HG03575 (cell line): ENCODE measurements around the gene MOG.
"Not testable (repeated sequence)": the region's sequence is repeated elsewhere in the genome, so short reads cannot be mapped to it uniquely, and the experiment has no call there.

Source experiments
- ATAC-seq: cut with Tn5 transposase; IDR thresholded peaks from one replicate; pipeline ENCODE4 v1.9.1; 2021; ENCODE audit not compliant: unreplicated experiment, insufficient number of reproducible peaks, low FRiP score; ENCODE audit errors: extremely low read depth

The MOG gene

DNA sequence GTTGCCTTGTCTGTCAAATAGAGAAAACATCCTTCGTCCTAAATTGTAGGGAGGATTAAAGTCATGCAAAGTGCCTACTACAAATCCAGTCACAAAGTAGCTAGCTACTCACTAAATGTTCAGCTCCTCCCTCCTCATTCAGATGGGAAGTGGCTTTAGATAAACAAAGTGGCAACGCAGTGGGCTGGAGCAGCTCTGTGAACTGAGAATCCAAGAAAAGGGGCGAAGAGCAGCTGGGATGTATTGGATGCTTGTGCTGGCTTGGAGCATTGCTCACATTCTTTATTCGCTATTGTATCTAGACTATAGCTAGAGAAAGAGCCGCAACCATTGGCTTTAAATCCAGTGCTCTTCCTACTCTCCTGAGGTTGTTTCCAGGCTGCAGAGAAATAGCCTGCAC is 10.3 kb downstream of the MOG start:
- ATAC-seq, result no peak

DNA sequence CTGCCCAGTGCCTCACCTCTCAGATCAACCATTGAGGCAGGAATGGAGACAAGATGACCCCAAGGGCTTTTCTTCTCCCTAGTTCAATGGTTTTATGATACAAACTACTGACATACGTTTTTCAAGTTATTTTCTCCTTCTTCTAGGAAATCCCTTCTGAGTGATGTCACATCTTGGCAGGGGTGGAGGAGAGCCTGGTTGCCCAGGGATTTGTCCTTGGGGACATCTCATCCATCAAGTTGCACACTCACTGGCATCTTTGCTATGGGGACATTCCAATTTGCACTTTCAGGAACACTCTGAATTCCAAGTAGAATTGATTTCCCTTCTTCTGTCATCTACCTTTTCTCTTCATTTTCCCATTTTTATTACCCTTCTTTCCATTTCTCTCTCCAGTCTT is 14.1 kb downstream of the MOG start:
- no peak for ATAC-seq

DNA sequence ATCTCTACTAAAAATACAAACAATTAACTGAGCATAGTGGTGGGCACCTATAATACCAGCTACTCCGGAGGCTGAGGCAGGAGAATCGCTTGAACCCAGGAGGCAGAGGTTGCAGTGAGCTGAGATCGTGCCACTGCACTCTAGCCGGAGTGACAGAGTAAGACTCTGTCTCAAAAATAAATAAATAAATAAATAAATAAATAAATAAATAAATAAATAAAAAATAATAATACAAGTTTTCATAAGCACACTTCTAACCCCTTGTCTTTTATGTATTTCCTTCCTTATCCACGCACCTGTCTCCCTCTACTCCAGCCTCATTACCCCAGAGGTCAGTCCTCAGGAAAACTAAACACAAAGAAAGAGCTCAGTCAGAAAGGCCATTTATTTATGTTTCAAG is 15.2 kb downstream of the MOG start:
- ATAC-seq, result not testable (repeated sequence)

DNA sequence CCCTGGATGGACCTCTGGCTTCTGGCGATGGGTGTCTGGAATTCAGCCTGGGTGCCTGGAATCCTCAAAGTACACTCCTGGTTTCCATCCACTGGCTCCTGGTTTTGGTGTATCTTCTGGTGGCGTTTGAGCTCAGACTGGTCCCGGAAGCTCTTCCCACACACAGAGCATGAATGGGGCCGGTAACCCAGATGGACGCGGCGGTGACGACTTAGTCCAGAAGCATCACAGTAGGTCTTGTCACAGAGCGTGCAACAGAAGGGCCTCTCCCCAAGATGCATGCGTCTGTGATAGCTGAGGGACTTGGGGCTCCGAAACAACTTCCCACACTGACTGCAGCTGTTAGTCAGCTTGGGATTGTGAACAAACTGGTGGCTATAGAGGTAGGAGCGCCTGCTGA is 16.3 kb downstream of the MOG start:
- ATAC-seq, result no peak

DNA sequence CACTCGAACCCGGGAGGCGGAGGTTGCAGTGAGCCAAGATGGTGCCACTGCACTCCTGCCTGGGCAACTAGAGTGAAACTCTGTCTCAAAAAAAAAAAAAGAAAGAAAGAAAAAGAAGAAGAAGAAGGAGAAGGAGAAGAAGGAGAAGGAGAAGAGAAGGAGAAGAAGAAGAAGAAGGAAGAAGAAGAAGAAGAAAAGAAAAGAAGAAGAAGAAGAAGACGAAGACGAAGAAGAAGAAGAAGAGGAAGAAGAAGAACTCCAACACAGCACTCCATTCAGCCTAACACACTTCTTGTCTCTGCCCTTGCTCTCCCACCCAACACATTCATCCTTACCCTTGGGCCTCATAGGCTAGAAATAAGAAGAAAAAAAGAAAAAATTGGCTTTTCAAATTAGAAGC is 17.1 kb downstream of the MOG start:
- ATAC-seq, result no peak

DNA sequence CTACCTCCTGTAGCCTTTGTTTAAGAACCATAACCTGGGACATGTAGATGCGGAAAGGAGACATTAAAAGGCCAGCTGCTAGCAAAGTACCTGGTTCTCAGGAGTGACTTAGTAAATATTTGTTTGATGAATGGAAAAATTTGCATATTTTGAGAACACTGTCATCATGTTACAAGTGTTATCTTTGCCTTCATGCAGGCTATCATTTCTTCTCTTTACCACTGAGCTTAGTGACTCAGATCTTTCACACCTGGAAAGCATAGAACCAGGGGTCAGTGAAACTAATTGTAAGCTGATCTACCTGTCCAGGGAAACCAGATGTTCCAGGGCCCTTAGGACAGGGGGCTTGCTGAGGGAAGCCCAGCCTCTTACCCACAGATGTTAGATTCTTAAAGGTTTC is 18.7 kb downstream of the MOG start:
- no peak for ATAC-seq

DNA sequence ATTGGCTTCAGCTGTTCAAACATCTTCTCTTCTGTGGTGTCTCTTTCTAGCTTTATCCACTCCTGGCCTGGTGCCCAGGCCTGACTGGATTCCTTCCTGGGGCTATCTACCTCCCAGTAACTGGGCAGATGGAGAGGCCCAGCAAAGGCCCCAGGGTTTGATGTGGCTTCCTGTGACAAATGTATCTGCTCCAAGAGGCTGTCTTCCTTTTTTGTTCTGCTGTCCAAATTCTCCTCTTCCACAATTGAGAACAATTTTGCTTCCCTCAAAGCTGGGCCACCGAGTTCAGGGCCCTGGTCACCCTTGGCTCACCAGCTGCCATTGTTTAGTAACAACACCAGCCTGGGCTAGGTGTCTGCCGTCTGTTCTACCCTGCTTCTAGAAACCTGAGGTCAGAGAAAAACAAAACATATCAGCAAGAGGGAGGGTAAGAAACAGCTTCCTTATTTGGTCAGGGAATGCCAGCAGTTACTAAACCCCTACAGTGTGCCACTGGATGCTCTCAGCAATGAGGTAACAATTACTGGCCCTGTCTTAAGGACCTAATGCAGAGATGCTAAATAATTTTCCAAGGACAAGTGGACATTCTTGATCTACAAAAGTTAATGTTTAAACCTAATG is 20.2 kb downstream of the MOG start:
- no peak for ATAC-seq

DNA sequence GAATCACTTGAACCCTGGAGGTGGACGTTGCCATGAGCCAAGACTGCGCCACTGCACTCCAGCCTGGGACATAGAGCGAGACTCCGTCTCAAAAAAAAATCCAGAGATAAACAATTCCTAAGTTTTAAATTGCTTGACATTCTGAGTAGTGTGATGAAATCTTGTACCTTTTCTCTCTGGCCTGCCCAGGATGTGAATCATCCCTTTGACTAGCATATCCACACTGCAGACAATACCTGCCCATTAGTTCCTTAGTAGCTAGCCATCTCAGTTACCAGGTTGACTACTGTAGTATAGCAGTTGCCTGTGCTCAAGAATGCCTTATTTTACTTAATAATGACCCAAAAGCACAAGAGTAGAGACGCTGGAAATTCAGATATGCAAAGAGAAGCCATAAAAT is 21.2 kb downstream of the MOG start:
- no peak for ATAC-seq

DNA sequence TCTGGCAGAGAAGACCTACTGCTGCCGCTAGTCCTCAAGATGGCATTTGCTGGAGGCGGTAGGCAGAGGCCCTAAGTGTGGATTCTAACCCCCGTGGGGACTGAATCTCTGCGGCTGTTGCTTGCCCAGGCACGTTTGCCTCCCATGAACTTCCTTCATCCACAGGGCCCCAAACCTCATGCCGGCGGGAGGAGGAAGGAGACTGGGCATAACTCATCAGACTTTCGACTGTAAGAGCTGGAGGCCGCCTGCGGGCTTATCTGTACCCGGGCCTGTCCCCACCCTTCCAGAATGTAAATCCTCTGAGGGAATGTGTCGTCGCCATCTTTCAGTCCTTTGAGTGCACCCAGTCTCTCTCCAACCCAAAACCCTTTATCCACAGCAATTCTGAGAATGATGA is 23.1 kb downstream of the MOG start:
- no peak for ATAC-seq

DNA sequence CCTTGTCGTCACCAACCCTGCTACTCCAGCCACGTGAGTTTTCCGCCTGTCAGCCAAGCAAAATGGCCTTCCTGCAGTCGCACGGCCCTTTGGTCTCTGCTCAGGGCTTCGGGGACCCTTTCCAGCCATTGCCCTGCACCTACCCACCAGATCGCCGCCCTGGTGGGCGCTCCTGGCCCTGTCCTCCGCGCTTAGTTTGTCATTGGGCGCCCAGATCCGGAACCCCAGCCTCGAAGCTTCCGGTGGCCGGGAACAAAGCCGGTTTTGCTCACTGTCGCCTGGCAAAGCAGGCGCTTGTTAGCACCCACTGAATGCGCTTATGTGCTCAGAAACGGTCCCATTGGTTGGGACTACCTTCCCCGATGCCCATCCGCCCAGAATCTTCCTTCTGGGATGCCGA is 23.5 kb downstream of the MOG start:
- ATAC-seq, result no peak

DNA sequence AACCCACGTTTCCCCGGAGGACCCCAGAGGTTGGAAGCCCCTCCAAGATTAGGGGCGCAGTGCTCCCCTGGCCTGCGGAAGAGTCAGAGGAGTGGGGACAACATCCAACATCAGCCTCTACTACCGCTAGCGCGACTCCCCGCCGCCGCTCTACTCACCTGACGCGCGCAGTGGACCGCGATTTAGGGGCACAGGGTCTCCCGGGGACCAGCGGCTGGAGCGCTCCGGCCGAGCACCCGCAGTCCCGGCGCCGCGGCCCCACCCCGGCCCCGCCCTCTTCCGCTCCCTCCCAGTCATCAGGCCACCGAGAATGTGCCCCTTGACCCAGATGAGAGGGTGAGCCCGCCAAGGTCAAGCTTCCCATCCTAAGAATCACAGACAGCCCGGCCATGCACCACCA is 24.0 kb downstream of the MOG start, which contains the start of gene ZFP57:
Gene ZFP57 (minus strand): TSS at position 249 of the 400 bp plus-strand sequence. CDS start 4,149 bp downstream, outside the sequence.
- no peak for ATAC-seq

DNA sequence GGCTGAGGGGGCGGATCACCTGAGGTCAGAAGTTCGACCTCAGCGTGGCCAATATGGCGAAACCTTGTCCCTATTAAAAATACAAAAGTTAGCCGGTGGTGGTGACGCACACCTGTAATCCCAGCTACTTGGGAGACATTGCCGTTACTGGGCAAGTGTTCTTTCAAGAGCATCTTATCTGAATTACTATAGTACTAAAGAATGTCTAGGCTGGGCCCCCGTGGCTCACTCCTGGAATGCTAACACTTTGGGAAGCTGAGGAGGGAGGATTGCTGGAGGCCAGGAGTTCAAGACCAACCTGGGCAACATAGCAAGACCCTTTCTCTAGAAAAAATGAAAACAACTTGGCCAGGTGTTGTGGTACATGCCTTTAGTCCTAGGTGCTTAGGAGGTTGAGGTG is 24.9 kb downstream of the MOG start:
- no peak for ATAC-seq

DNA sequence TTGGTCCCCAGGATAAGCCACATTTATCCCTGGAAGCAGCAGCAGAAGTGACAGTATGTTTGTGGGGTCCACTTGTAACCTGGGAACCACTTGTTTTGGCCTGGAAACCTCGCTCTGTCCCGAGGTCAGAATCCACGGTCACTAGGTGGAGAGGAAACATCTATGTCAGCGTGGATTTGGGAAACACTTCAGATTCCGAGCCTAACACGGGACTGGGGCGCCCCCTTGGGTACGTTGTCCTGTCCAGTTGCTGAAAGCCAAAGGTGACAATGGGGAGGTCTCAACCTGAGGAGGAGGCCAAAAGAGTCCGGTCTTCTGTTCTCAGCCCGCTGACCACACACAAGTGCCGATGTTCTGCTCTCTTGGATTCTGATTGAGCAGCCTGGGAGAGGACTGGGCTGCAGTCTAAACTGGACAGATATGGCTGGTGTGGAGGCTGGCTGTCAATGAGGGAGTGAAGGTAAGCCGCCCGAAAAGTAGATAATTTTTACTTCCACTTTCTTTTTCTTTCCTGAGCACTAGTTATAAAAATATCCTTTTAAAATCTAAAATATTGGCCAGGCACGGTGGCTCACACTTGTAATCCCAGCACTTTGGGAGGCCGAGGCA is 28.9 kb downstream of the MOG start:
- ATAC-seq, result no peak

DNA sequence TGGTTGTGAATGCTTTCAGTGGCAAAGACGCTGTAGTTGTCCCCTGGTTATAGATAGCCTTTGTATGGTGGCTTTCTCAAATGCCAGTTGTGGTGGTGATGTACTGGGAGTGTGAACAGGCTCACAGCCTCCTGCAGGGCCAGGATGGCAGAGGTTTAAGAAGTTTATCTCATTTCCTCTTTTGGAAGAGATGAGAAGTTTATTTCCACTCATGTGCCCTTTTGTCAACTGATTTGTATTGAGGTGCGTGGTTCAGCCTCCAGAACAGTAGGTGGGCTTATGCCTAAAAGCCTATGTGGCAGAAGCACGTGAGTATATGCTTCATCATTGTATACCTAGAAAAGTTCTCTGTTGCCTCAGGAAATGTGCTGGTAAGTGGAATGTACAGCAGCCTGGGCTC is 37.7 kb downstream of the MOG start:
- ATAC-seq, result no peak

DNA sequence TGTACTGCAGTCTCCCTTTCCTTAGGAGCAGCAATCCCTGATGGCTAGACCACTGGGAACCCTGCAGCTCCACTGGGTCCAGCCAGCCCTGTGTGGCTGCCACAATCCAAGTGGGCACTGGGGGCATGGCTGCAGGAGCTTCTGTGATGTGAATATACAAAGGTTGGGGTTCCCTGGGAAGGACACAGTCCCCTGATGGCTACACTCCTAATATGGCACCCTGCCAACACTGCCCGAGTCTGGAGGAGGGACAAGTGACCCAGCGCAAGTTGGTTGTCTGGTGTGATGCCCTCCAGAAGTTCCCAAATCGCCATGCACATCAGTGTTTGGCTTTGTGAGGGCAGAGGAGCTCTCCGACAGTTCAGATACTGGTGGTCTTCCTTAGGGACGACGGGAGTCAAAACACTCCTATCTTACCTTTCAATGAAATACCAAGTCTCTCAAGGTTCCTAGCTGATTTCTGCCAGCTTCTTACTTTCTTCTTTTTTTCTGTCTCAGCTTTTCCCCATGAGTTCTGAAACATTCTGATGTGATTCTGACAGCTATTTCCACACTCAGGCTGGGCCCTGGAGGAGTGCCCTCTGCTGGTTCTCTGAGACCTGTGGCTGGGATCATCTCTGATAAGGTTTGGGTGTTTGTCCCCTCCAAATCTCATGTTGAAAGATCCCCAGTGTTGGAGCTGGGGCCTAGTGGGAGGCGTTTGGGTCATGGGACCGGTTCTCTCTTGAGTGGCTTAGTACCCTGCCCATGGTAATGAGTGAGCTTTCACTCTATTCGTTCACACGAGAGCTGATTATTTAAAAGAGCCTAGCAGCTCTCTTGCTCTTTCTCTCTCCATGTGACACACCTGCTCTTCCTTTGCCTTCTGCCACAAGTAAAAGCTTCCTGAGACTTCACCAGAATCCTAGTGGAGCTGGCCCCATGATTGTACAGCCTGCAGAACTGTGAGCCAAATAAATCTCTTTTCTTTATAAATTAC is 39.5 kb downstream of the MOG start:
- no peak for ATAC-seq

DNA sequence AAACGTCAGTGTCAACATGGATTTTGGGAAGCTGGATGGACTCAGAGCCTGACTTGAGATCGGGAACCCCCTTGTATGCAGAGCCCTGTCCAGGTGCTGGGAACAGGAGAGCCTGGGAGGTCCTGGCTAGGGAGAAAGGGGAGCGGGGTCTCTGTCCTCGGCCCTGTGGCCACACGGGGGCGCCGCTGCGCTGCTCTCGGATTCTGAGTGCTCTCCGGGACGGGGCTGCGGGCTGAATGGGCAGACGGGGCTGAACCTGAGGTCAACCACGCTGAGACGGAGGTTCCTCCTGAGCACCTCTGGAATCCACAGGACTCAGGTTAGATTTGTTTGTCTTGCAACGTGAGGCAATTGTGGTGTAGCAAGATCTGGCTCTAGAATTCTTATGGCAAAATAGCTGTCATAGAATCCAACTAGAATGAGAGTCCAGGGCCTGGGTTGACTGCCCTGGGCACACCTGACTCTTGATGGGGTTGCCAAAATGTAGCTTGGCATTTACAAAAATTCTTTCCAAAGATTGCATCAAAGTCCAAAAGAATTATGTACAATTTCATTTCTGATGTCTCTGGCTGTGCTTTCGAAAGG is 45.7 kb downstream of the MOG start:
- ATAC-seq, result no peak

DNA sequence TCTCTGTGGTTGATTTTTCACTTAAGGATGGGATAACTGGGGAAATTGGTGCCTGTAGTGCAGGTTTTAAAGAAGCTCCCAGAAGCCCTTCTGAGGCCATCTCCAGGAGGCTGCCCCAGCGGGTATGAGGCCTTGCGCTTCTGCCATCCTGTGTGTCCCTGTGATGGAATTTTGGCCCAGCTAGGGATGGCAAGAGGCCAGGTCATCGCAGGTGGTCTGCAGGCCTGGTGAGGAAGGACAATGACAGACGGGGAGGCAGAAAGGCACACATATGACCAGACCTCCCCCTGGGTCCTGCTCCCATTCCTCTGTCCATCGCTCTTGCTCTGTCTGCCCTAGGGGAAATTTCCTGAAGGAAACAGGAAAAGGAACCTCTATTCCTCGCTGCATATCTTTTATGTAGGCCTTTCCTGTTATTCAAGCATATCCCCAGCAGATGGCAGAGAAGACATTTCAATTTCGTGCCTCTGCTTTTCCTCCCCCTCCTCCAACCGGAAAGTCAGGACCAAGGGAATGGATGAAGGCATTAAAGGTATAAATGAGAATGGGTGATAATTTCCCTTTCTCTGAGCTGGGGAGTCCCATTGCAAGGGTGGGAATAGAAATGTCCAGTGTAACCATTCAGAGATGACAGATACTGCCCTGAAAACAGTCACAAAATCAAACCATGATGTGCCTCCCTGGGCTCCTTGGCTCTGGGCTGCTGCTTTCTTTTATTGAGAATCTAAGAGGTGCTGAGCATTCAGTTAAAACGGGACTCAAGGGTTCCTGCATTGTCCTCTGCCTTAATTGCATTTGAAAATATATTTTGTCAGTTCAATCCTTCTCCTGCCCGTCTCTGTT is 48.7 kb downstream of the MOG start:
- no peak for ATAC-seq

DNA sequence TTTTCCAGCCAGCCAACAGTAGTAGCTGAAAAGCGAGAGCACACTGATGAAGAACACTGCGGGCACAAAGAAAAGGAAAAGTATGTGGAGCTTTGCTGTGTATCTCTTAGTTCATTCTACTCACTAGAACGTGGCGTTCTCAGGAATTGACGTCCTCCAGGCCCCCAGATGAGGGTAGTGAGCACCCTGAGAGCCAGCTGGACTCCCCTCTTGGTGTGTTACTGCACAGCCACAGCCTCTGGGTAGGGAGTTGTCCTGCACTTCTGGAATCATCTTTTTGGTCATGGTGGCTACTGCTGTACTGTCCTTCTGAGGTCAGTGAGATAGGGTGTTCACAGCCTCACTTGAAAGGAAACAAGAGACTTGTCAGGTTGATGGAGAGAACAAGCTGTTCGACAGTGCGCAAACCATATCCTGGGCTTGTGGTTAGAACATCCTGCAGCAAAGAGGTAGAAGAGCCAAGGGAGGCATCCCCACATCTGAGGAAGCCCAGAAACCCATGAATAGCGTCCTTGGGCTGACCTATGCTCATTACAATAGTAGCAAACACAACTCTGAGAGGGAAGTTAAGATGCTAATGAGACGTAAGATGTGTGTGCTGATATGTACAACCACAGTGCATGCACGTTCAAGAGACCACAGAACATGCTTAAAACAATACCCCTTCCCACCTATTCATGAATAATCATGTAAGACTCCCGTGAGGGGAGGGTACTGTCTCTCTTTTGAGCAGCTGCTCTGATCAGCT is 51.7 kb downstream of the MOG start:
- ATAC-seq, result no peak
